Measurements from ENCODE around the gene GJC3. TPM values are rescaled to one million over a fixed set of nuclear protein-coding genes. Genes with fewer than 3 reads are reported as not detected.

GJC3 gene
- total and polyA plus RNA-seq, 2 of the 13 experiments (the other 11 are each of a cell fraction or from before 2014, with no cell fraction given): 0.75 to 1.4 TPM

- TF ChIP-seq ZNF281 (CRISPR knock-in tag; IDR thresholded peaks at IDR 0.05; ENCODE audit: borderline replicate concordance) (0 out of 2 replicates have a peak, but pooled peaks have one; percentile 61), ZNF619 (CRISPR knock-in tag; IDR thresholded peaks at IDR 0.05) (no peak), NFE2L1 (CRISPR knock-in tag; IDR thresholded peaks at IDR 0.05; ENCODE audit: borderline replicate concordance) (no peak), MIER2 (CRISPR knock-in tag; IDR thresholded peaks at IDR 0.05) (peak; percentile 54), ZNF367 (CRISPR knock-in tag; IDR thresholded peaks at IDR 0.05; ENCODE audit: borderline replicate concordance) (no peak), NFE2 (CRISPR knock-in tag; IDR thresholded peaks at IDR 0.05) (no peak), ZNF83 (CRISPR knock-in tag; IDR thresholded peaks at IDR 0.05; ENCODE audit: borderline replicate concordance) (no peak), RFXAP (CRISPR knock-in tag; IDR thresholded peaks at IDR 0.05; ENCODE audit: borderline replicate concordance) (peak; percentile 59; the same call in 1 of the 2 replicates), ZBTB14 (CRISPR knock-in tag; IDR thresholded peaks at IDR 0.05) (0 out of 2 replicates have a peak, but pooled peaks have one; percentile 27), RELA (CRISPR knock-in tag; IDR thresholded peaks at IDR 0.05) (no peak), ZNF414 (CRISPR knock-in tag; IDR thresholded peaks at IDR 0.05) (no peak), RERE (CRISPR knock-in tag; IDR thresholded peaks at IDR 0.05; ENCODE audit: low read depth) (peak; percentile 21; the same call in 1 of the 2 replicates), ZNF383 (CRISPR knock-in tag; IDR thresholded peaks at IDR 0.05; ENCODE audit: borderline replicate concordance) (no peak), MLXIP (CRISPR knock-in tag; IDR thresholded peaks at IDR 0.05; ENCODE audit: borderline replicate concordance) (no peak)
These were observed 10.2 kb downstream of the GJC3 start, which contains the start of gene TRIM4 (continued) for GRCh38 chr7:99918959-99919813.

Data from HepG2 (cell line).